Activated T-cell treated with anti-CD3 and anti-CD28 coated beads, Interleukin-2, amount 50 U/mL, for 72 hours (primary cell): ENCODE results near the gene CYP26B1. TPM values are rescaled to one million over a fixed set of nuclear protein-coding genes. Genes with fewer than 3 reads are reported as not detected.

Experiments used
- ATAC-seq, 2 donors: fragments of 150-1000 bp; cut with Tn5 transposase; replicated peaks in 1 of 2; 2 replicates each; pipeline ENCODE4 v1.10.0; 2021; ENCODE audit warnings: moderate library complexity in 2 of 2, mild to moderate bottlenecking in 1 of 2
- DNase-seq, 2 donors: peaks; one replicate each; pipeline ENCODE4 v3.0.0; 2021 to 2022; ENCODE audit warnings: mixed read lengths in 1 of 2
- H3K27ac Mint-ChIP-seq: one replicate; pipeline ENCODE4 v1.8.0; 2022; ENCODE audit warnings: mild to moderate bottlenecking, moderate library complexity, mixed read lengths
- H3K27me3 Mint-ChIP-seq: one replicate; pipeline ENCODE4 v1.8.0; 2022; ENCODE audit warnings: low read depth, mixed read lengths
- H3K36me3 Mint-ChIP-seq, 2 donors: one replicate each; pipeline ENCODE4 v1.8.0; 2022; ENCODE audit warnings: mixed read lengths in 2 of 2, mild to moderate bottlenecking in 1 of 2; ENCODE audit not compliant: insufficient read depth in 2 of 2
- H3K4me1 Mint-ChIP-seq: one replicate; pipeline ENCODE4 v1.8.0; 2022; ENCODE audit warnings: low read depth, mixed read lengths
- H3K4me3 Mint-ChIP-seq, 2 donors: one replicate each; pipeline ENCODE4 v1.8.0; 2022; ENCODE audit warnings: mild to moderate bottlenecking in 2 of 2, mixed read lengths in 2 of 2, moderate library complexity in 2 of 2
- H3K9me3 Mint-ChIP-seq, 2 donors: one replicate each; pipeline ENCODE4 v1.8.0; 2022; ENCODE audit warnings: mixed read lengths in 2 of 2
- total RNA-seq, 2 donors: library from RNA; stranded (reverse); gene quantifications; one replicate each; pipeline ENCODE4 v1.2.3, GENCODE V29; 2022

The CYP26B1 gene
- total RNA-seq, 2 donors from 2014 or later = not detected

GRCh38 chr2:72172478-72172877, 24.8 kb upstream of the CYP26B1 start:
- DNase-seq = no peak
- Mint-ChIP-seq H3K36me3 (peaks cover 0 to 1% of the 10 kb centered on the region in 2 donors), H3K4me1 (no peaks in the 10 kb centered on the region), H3K4me3 (no peak overlapping the region), H3K27ac (no peak overlapping the region), H3K9me3 (no peaks in the 10 kb centered on the region), H3K27me3 (no peaks in the 10 kb centered on the region)
- peak in 1 of 2 donors; percentile 25 for ATAC-seq

- H3K36me3 Mint-ChIP-seq = no peaks in the 10 kb centered on the region
These were observed 18.6 kb upstream of the CYP26B1 start for GRCh38 chr2:72166279-72166678.

GRCh38 chr2:72165792-72166191, 18.1 kb upstream of the CYP26B1 start:
- no peaks in the 10 kb centered on the region for H3K9me3 Mint-ChIP-seq
- no peak overlapping the region for H3K4me3 Mint-ChIP-seq
- H3K36me3 Mint-ChIP-seq = no peaks in the 10 kb centered on the region
- H3K4me1 Mint-ChIP-seq = no peaks in the 10 kb centered on the region
- H3K27ac Mint-ChIP-seq = no peak overlapping the region
- H3K27me3 Mint-ChIP-seq = peaks cover 25% of the 10 kb centered on the region
- DNase-seq = no peak
- no peak for ATAC-seq

More at GRCh38 chr2:72166279-72166678, 18.6 kb upstream of the CYP26B1 start:
- no peak for DNase-seq
- Mint-ChIP-seq H3K9me3 (no peaks in the 10 kb centered on the region), H3K4me3 (no peak overlapping the region), H3K27me3 (peaks cover 21% of the 10 kb centered on the region), H3K27ac (no peak overlapping the region), H3K4me1 (no peaks in the 10 kb centered on the region)
- no peak for ATAC-seq

- H3K27me3 Mint-ChIP-seq = peaks cover 39% of the 10 kb centered on the region
- H3K9me3 Mint-ChIP-seq = no peaks in the 10 kb centered on the region
- H3K4me3 Mint-ChIP-seq = no peak overlapping the region
- ATAC-seq (no peak), DNase-seq (no peak)
- no peaks in the 10 kb centered on the region for H3K36me3 Mint-ChIP-seq
- H3K27ac Mint-ChIP-seq = no peak overlapping the region
- H3K4me1 Mint-ChIP-seq = no peaks in the 10 kb centered on the region
These were observed 14.9 kb upstream of the CYP26B1 start for GRCh38 chr2:72162574-72162973.

- H3K36me3 Mint-ChIP-seq = no peaks in the 10 kb centered on the region
- no peaks in the 10 kb centered on the region for H3K4me1 Mint-ChIP-seq
- ATAC-seq (no peak), DNase-seq (no peak)
- H3K9me3 Mint-ChIP-seq = no peaks in the 10 kb centered on the region
- peaks cover 45% of the 10 kb centered on the region for H3K27me3 Mint-ChIP-seq
- no peak overlapping the region for H3K4me3 Mint-ChIP-seq
- H3K27ac Mint-ChIP-seq = no peak overlapping the region
These were observed 11.7 kb upstream of the CYP26B1 start for GRCh38 chr2:72159211-72159993.

GRCh38 chr2:72157871-72158771, 10.5 kb upstream of the CYP26B1 start:
- no peaks in the 10 kb centered on the region for H3K4me1 Mint-ChIP-seq
- no peaks in the 10 kb centered on the region for H3K36me3 Mint-ChIP-seq

GRCh38 chr2:72156872-72157271, 9.2 kb upstream of the CYP26B1 start:
- H3K27ac Mint-ChIP-seq = no peak overlapping the region
- ATAC-seq (no peak), DNase-seq (no peak)
- no peaks in the 10 kb centered on the region for H3K4me1 Mint-ChIP-seq
- no peaks in the 10 kb centered on the region for H3K36me3 Mint-ChIP-seq
- H3K9me3 Mint-ChIP-seq = no peaks in the 10 kb centered on the region
- H3K27me3 Mint-ChIP-seq = peaks cover 40% of the 10 kb centered on the region
- no peak overlapping the region for H3K4me3 Mint-ChIP-seq

More at GRCh38 chr2:72157871-72158771, 10.5 kb upstream of the CYP26B1 start:
- ATAC-seq (no peak), DNase-seq (no peak)
- no peaks in the 10 kb centered on the region for H3K9me3 Mint-ChIP-seq
- no peak overlapping the region for H3K4me3 Mint-ChIP-seq
- H3K27ac Mint-ChIP-seq = no peak overlapping the region
- H3K27me3 Mint-ChIP-seq = peaks cover 49% of the 10 kb centered on the region

- ATAC-seq (no peak), DNase-seq (no peak)
- no peak overlapping the region for H3K27ac Mint-ChIP-seq
- no peak overlapping the region for H3K4me3 Mint-ChIP-seq
- H3K36me3 Mint-ChIP-seq = no peaks in the 10 kb centered on the region
- no peaks in the 10 kb centered on the region for H3K4me1 Mint-ChIP-seq
- H3K9me3 Mint-ChIP-seq = no peaks in the 10 kb centered on the region
- H3K27me3 Mint-ChIP-seq = peaks cover 40% of the 10 kb centered on the region
These were observed 8.1 kb upstream of the CYP26B1 start for GRCh38 chr2:72155737-72156136.

- no peaks in the 10 kb centered on the region for H3K9me3 Mint-ChIP-seq
- peaks cover 0 to 1% of the 10 kb centered on the region in 2 donors for H3K36me3 Mint-ChIP-seq
- peaks cover 4% of the 10 kb centered on the region for H3K4me1 Mint-ChIP-seq
- peaks cover 40% of the 10 kb centered on the region for H3K27me3 Mint-ChIP-seq
- no peak for DNase-seq
- no peak for ATAC-seq
- H3K4me3 Mint-ChIP-seq = no peak overlapping the region
- H3K27ac Mint-ChIP-seq = no peak overlapping the region
These were observed 7.5 kb upstream of the CYP26B1 start for GRCh38 chr2:72155151-72155550.

GRCh38 chr2:72154386-72154975, 6.8 kb upstream of the CYP26B1 start:
- Mint-ChIP-seq H3K9me3 (no peaks in the 10 kb centered on the region), H3K4me3 (no peak overlapping the region), H3K36me3 (peaks cover 0 to 2% of the 10 kb centered on the region in 2 donors), H3K4me1 (peaks cover 11% of the 10 kb centered on the region), H3K27me3 (peaks cover 40% of the 10 kb centered on the region), H3K27ac (no peak overlapping the region)
- ATAC-seq (no peak), DNase-seq (no peak)

GRCh38 chr2:72153924-72154323, 6.3 kb upstream of the CYP26B1 start:
- Mint-ChIP-seq H3K4me1 (peaks cover 16% of the 10 kb centered on the region), H3K27me3 (peaks cover 45% of the 10 kb centered on the region), H3K27ac (no peak overlapping the region), H3K4me3 (no peak overlapping the region), H3K36me3 (peaks cover 0 to 5% of the 10 kb centered on the region in 2 donors), H3K9me3 (no peaks in the 10 kb centered on the region)
- no peak for DNase-seq
- no peak for ATAC-seq

GRCh38 chr2:72153026-72153791, 5.5 kb upstream of the CYP26B1 start:
- DNase-seq (no peak), ATAC-seq (no peak)
- Mint-ChIP-seq H3K4me1 (peaks cover 21% of the 10 kb centered on the region), H3K4me3 (no peak overlapping the region), H3K9me3 (no peaks in the 10 kb centered on the region), H3K36me3 (peaks cover 0 to 5% of the 10 kb centered on the region in 2 donors), H3K27me3 (peaks cover 51% of the 10 kb centered on the region), H3K27ac (no peak overlapping the region)
